ENCODE data around the gene MLST8. TPM values are rescaled to one million over a fixed set of nuclear protein-coding genes. Genes with fewer than 3 reads are reported as not detected.

The MLST8 gene
- total RNA-seq, 1 donor from 2014 or later, result 38.7 TPM

GRCh38 chr16:2204416-2205103, 694 bp upstream of the MLST8 start:
- Mint-ChIP-seq H3K9me3 (no peaks in the 10 kb centered on the region), H3K36me3 (ENCODE audit: low read depth) (peaks cover 24% of the 10 kb centered on the region), H3K27ac (peak overlapping the region; percentile 80), H3K4me3 (peak overlapping the region; percentile 84), H3K4me1 (peaks cover 19% of the 10 kb centered on the region), H3K27me3 (peaks cover 2% of the 10 kb centered on the region)
- ChIA-PET CTCF (interaction anchor here (0.9 kb wide), 1 partner anchor 8 kb away, joined by 3 read pairs; the partner anchor contains the start of gene CASKIN1), POLR2A (interaction anchor here (0.7 to 5.8 kb wide), 11 partner anchors 11 to 403 kb away, joined by 3 to 62 read pairs (median 5); partner anchors contain the start of genes ECI1, NTHL1, PGP and RPS2)
- TF ChIP-seq, protein P1, sequence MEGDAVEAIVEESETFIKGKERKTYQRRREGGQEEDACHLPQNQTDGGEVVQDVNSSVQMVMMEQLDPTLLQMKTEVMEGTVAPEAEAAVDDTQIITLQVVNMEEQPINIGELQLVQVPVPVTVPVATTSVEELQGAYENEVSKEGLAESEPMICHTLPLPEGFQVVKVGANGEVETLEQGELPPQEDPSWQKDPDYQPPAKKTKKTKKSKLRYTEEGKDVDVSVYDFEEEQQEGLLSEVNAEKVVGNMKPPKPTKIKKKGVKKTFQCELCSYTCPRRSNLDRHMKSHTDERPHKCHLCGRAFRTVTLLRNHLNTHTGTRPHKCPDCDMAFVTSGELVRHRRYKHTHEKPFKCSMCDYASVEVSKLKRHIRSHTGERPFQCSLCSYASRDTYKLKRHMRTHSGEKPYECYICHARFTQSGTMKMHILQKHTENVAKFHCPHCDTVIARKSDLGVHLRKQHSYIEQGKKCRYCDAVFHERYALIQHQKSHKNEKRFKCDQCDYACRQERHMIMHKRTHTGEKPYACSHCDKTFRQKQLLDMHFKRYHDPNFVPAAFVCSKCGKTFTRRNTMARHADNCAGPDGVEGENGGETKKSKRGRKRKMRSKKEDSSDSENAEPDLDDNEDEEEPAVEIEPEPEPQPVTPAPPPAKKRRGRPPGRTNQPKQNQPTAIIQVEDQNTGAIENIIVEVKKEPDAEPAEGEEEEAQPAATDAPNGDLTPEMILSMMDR (IDR thresholded peaks at IDR 0.05), result no peak
- DNase-seq (no peak), ATAC-seq (ENCODE audit: low read depth) (no peak)
- intact Hi-C loops (cut with micrococcal nuclease), result loop anchor here (1.0 to 5.0 kb wide), 4 partner anchors 11 to 197 kb away; partner anchors contain the start of genes E4F1, NTHL1, TSC2 and ZNF598

DNA sequence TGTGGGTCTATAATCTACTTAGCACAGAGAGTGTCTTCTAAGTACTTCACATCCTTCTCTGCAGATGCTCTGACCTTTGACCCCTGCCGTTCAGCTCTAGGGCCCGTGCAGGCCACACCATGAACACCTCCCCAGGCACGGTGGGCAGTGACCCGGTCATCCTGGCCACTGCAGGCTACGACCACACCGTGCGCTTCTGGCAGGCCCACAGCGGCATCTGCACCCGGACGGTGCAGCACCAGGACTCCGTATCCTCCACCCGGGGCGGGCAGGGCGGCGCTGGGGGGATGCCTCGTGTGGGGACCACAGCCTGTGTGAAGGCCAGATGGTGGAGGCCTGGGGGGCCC, 686 bp downstream of the MLST8 start:
- ChIA-PET CTCF (interaction anchor here (1.0 kb wide), 1 partner anchor 46 kb away, joined by 3 read pairs; the partner anchor contains the start of gene ECI1), POLR2A (interaction anchor here (1.0 to 5.8 kb wide), 10 partner anchors 9 to 248 kb away, joined by 3 to 62 read pairs (median 4); partner anchors contain the start of genes ECI1, NPW, NTHL1 and PGP)
- peaks cover 19% of the 10 kb centered on the region for H3K4me1 Mint-ChIP-seq
- no peaks in the 10 kb centered on the region for H3K27me3 Mint-ChIP-seq
- DNase-seq (no peak), ATAC-seq (ENCODE audit: low read depth) (no peak)
- H3K9me3 Mint-ChIP-seq, result no peaks in the 10 kb centered on the region
- TF ChIP-seq, protein P1 (IDR thresholded peaks at IDR 0.05), result no peak
- peak overlapping the region; percentile 63 for H3K27ac Mint-ChIP-seq
- intact Hi-C loops (cut with micrococcal nuclease), result loop anchor here (1.0 to 5.0 kb wide), 4 partner anchors 9 to 199 kb away; partner anchors contain the start of genes E4F1, NTHL1, TSC2 and ZNF598
- peaks cover 27% of the 10 kb centered on the region for H3K36me3 Mint-ChIP-seq (ENCODE audit: low read depth)
- H3K4me3 Mint-ChIP-seq, result peak overlapping the region; percentile 79

DNA sequence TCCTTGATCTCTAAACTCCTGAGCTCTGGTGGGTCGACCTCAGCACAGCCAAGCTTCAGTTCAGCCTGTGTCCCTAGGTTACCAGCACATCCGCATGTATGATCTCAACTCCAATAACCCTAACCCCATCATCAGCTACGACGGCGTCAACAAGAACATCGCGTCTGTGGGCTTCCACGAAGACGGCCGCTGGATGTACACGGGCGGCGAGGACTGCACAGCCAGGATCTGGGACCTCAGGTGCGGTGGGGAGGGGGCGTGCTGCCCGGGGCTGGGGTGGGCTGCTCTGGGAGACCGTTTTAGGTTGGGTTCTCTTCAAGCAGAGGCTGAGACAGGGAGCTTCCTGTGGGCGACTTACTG, 1.1 kb downstream of the MLST8 start:
- Mint-ChIP-seq H3K27me3 (no peaks in the 10 kb centered on the region), H3K36me3 (ENCODE audit: low read depth) (peaks cover 27% of the 10 kb centered on the region), H3K27ac (peak overlapping the region; percentile 37), H3K9me3 (no peaks in the 10 kb centered on the region), H3K4me1 (peaks cover 19% of the 10 kb centered on the region), H3K4me3 (peak overlapping the region; percentile 79)
- CTCF ChIA-PET, result no interaction called here
- intact Hi-C loops (cut with micrococcal nuclease), result loop anchor here (5.0 kb wide), 1 partner anchor 199 kb away; the partner anchor contains the start of gene ZNF598
- no peak for DNase-seq
- TF ChIP-seq, protein P1 (IDR thresholded peaks at IDR 0.05), result no peak
- ATAC-seq (ENCODE audit: low read depth), result no peak
- POLR2A ChIA-PET, result interaction anchor here (1.0 to 5.8 kb wide), 6 partner anchors 9 to 214 kb away, joined by 4 to 62 read pairs (median 7); partner anchors contain the start of genes ECI1, NPW, NTHL1 and PGP

- Mint-ChIP-seq H3K4me3 (peak overlapping the region; percentile 32), H3K36me3 (ENCODE audit: low read depth) (peaks cover 27% of the 10 kb centered on the region), H3K9me3 (no peaks in the 10 kb centered on the region), H3K27ac (no peak overlapping the region), H3K27me3 (no peaks in the 10 kb centered on the region), H3K4me1 (peaks cover 19% of the 10 kb centered on the region)
- ATAC-seq (ENCODE audit: low read depth) (no peak), DNase-seq (no peak)
- ChIA-PET CTCF (no interaction called here), POLR2A (interaction anchor here (1.4 to 5.8 kb wide), 3 partner anchors 8 to 215 kb away, joined by 5 to 62 read pairs (median 38); partner anchors contain the start of genes PGP and TRAF7)
- TF ChIP-seq, protein P1 (IDR thresholded peaks at IDR 0.05), result no peak
- intact Hi-C loops (cut with micrococcal nuclease), result loop anchor here (5.0 kb wide), 1 partner anchor 200 kb away; the partner anchor contains the start of gene ZNF598
Measured at GRCh38 chr16:2206780-2207433, 1.7 kb downstream of the MLST8 start.
